Measurements from ENCODE around the gene CTTN.

CTTN gene

GRCh38 chr11:70460111-70460510 is 61.8 kb downstream of the CTTN start:
- H3K4me3 ChIP-seq (replicated peaks; ENCODE audit: low read depth, low read length) = no peak overlapping the region
- no peak for TF ChIP-seq CTCF (IDR thresholded peaks at IDR 0.05; ENCODE audit: insufficient read depth, low read length, poor library complexity, severe bottlenecking)
- no peak for DNase-seq (ENCODE audit: extremely low read depth, insufficient read length)
- no peaks in the 10 kb centered on the region; the same call in 1 of the 2 replicates for H3K27me3 ChIP-seq (replicated peaks; ENCODE audit: control insufficient read depth, insufficient read depth, low read length)
- H3K36me3 ChIP-seq (ENCODE audit: control insufficient read depth, insufficient read depth, low read length) = no peaks in the 10 kb centered on the region

GRCh38 chr11:70460964-70461363 is 62.6 kb downstream of the CTTN start:
- TF ChIP-seq CTCF (IDR thresholded peaks at IDR 0.05; ENCODE audit: insufficient read depth, low read length, poor library complexity, severe bottlenecking) = no peak
- no peak for DNase-seq (ENCODE audit: extremely low read depth, insufficient read length)
- Histone ChIP-seq H3K27me3 (replicated peaks; ENCODE audit: control insufficient read depth, insufficient read depth, low read length) (no peaks in the 10 kb centered on the region; the same call in 1 of the 2 replicates), H3K36me3 (ENCODE audit: control insufficient read depth, insufficient read depth, low read length) (no peaks in the 10 kb centered on the region), H3K4me3 (replicated peaks; ENCODE audit: low read depth, low read length) (no peak overlapping the region)

GRCh38 chr11:70462818-70463477 is 64.6 kb downstream of the CTTN start:
- no peak for DNase-seq (ENCODE audit: extremely low read depth, insufficient read length)
- H3K4me3 ChIP-seq (replicated peaks; ENCODE audit: low read depth, low read length) = no peak overlapping the region
- H3K36me3 ChIP-seq (ENCODE audit: control insufficient read depth, insufficient read depth, low read length) = no peaks in the 10 kb centered on the region
- TF ChIP-seq CTCF (IDR thresholded peaks at IDR 0.05; ENCODE audit: insufficient read depth, low read length, poor library complexity, severe bottlenecking) = no peak
- H3K27me3 ChIP-seq (replicated peaks; ENCODE audit: control insufficient read depth, insufficient read depth, low read length) = no peaks in the 10 kb centered on the region; the same call in 1 of the 2 replicates

DNA sequence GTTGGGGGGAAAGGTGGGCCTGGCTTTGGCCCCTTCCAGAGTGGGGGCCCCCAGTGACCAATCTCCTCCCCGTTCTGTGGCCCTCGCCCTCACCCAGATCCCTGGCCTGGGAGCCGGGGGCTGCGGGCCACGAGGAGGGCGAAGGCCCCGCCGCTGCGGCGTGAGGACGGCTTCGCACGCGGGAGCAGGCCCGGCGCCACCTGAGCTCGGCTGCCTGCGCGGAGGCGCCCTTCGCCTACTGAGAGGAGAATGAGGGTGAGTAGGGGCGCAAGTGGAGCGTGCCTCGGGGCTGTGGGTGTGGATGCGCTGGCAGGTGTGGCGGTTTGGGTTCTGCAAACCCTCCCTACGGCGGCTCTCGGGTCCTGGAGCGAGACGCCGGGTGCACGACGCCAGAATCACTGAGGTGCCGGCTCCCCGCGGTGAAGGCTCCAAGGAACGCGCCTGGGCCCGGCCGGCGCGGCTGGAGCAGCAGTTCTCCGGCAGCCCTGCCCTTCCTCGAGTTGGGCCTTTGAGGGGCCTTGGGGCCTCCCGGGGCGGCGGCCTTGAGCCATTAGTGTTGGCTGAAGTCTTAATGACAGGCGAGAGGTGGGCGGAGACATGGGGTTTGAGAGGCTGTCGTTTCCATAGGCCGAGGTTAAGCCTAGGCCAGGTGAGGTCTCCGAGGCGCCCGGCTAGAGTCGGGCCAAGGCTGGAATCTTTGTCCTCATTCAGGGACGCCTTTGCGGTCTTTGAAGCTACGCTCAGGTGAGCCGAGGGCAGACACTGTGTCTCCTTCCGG is 65.3 kb downstream of the CTTN start:
- H3K4me3 ChIP-seq (replicated peaks; ENCODE audit: low read depth, low read length) = no peak overlapping the region
- TF ChIP-seq CTCF (IDR thresholded peaks at IDR 0.05; ENCODE audit: insufficient read depth, low read length, poor library complexity, severe bottlenecking) = no peak
- no peak for DNase-seq (ENCODE audit: extremely low read depth, insufficient read length)
- no peaks in the 10 kb centered on the region for H3K36me3 ChIP-seq (ENCODE audit: control insufficient read depth, insufficient read depth, low read length)
- H3K27me3 ChIP-seq (replicated peaks; ENCODE audit: control insufficient read depth, insufficient read depth, low read length) = no peaks in the 10 kb centered on the region; the same call in 1 of the 2 replicates

DNA sequence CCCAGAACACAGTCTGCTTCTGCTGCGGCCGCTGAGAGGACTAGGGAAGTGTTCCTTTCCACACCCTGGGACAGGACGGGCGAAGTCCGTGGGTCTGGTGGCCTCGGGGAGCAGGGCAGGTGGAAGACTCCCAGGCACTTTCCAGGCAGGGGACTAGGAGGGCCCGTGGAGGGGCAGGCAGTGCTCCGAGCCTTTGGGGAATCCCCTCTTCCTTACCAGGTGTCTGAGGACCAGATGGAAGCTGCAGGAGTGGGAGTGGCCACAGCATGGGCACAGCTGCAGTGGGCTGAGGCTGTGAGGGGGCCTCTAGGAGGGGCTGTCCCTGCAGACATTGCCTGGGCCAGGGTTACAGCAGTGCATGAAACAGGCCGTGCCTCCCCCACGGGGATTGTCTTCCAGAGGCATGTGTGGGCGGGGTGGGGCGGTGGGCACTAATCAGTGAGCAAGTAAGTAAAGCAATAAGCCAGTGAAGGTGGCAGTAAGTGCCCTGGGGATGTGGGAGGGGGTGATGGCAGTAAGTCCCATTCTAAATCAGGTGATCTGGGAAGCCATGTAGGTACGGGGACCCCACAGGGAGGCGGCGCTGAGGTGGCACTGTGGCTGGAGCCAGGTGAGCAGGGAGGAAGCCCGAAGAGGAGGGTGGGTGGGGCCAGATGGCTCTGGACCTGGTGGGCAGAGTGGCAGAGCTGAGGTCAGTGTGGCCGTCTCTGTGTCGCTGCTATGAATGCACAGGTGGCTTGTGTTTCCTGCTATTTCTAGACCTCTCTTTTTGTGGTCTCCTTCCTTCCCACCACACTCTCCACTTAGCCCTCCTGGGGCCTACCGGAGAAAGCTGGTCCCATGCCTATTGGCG is 66.4 kb downstream of the CTTN start:
- H3K36me3 ChIP-seq (ENCODE audit: control insufficient read depth, insufficient read depth, low read length) = no peaks in the 10 kb centered on the region
- no peak overlapping the region for H3K4me3 ChIP-seq (replicated peaks; ENCODE audit: low read depth, low read length)
- H3K27me3 ChIP-seq (replicated peaks; ENCODE audit: control insufficient read depth, insufficient read depth, low read length) = no peaks in the 10 kb centered on the region; the same call in 1 of the 2 replicates
- DNase-seq (ENCODE audit: extremely low read depth, insufficient read length) = no peak
- TF ChIP-seq CTCF (IDR thresholded peaks at IDR 0.05; ENCODE audit: insufficient read depth, low read length, poor library complexity, severe bottlenecking) = no peak

Measured in GM06990 (cell line).